T-cell (primary cell): ENCODE results near the gene SCP2D1. TPM values are rescaled to one million over a fixed set of nuclear protein-coding genes. Genes with fewer than 3 reads are reported as not detected.

Experiments
- ATAC-seq, 4 experiments: fragments of 200-7000 bp in 3 of 4; fragments of 150-1000 bp in 1 of 4; cut with Tn5 transposase; replicated peaks in 1 of 4; 1 replicate in 3 of 4; 2 replicates in 1 of 4; pipeline ENCODE4 v1.10.0; 2021; ENCODE audit warnings: moderate library complexity in 3 of 4, mild to moderate bottlenecking in 2 of 4, moderate number of reproducible peaks in 1 of 4
- CTCF ChIA-PET, 2 donors: fragments of 300-600 bp; sonication (Branson Sonifier 250); formaldehyde crosslinking; loops; one replicate each; lab custom pipeline; 2022; ENCODE audit warnings: antibody characterized with exemption in 2 of 2; lab: Charles Lee
- POLR2A ChIA-PET, 2 donors: fragments of 300-600 bp; sonication (Branson Sonifier 250); formaldehyde crosslinking; loops; one replicate each; lab custom pipeline; 2022; ENCODE audit warnings: antibody characterized with exemption in 2 of 2; lab: Charles Lee
- DNase-seq, 35 experiments: peaks; one replicate each; pipeline versions ENCODE4 v3.0.0 to v3.0.0-alpha.2; 2013 to 2023
- H3K27ac ChIP-seq: one replicate; pipeline ENCODE4 v1.5.1; 2013; ENCODE audit warnings: low read length
- H3K27me3 ChIP-seq, 2 experiments: replicated peaks in 1 of 2; 1 replicate in 1 of 2; 2 replicates in 1 of 2; pipeline versions ENCODE4 v1.6.1 to v1.7.0; 2013; ENCODE audit warnings: low read length in 1 of 2, mixed read lengths in 1 of 2; ENCODE audit not compliant: control insufficient read depth in 2 of 2, insufficient read depth in 2 of 2; ENCODE audit errors: extremely low read depth in 1 of 2
- H3K36me3 ChIP-seq, 2 donors: 1 replicate in 1 of 2; 2 replicates in 1 of 2; pipeline versions ENCODE4 v1.6.1 to v1.7.0; 2013; ENCODE audit warnings: low read length in 1 of 2; ENCODE audit not compliant: control insufficient read depth in 2 of 2, insufficient read depth in 1 of 2; ENCODE audit errors: extremely low read depth in 1 of 2
- H3K4me1 ChIP-seq, 2 experiments: 1 replicate in 1 of 2; 2 replicates in 1 of 2; pipeline versions ENCODE4 v1.6.1 to v1.7.0; 2013; ENCODE audit warnings: low read length in 2 of 2, mixed read lengths in 1 of 2; ENCODE audit not compliant: insufficient read depth in 2 of 2, control insufficient read depth in 1 of 2; ENCODE audit errors: extremely low read depth in 1 of 2
- H3K4me3 ChIP-seq, 2 donors: 1 replicate in 1 of 2; 2 replicates in 1 of 2; pipeline versions ENCODE4 v1.5.1 to v1.7.0; 2013; ENCODE audit warnings: mild to moderate bottlenecking in 2 of 2, low read length in 1 of 2, moderate library complexity in 1 of 2; ENCODE audit not compliant: control insufficient read depth in 1 of 2; ENCODE audit errors: extremely low read depth in 1 of 2
- H3K9me3 ChIP-seq: 2 replicates; pipeline ENCODE4 v1.7.0; 2013
- H3K27ac Mint-ChIP-seq, 2 donors: one replicate each; pipeline ENCODE4 v1.8.0; 2020 to 2021; ENCODE audit warnings: mild to moderate bottlenecking in 2 of 2, mixed read lengths in 2 of 2
- H3K27me3 Mint-ChIP-seq, 2 donors: one replicate each; pipeline ENCODE4 v1.8.0; 2021 to 2022; ENCODE audit warnings: mixed read lengths in 2 of 2
- H3K36me3 Mint-ChIP-seq: one replicate; pipeline ENCODE4 v1.8.0; 2021; ENCODE audit warnings: mixed read lengths
- H3K4me1 Mint-ChIP-seq, 3 donors: one replicate each; pipeline ENCODE4 v1.8.0; 2020 to 2022; ENCODE audit warnings: mixed read lengths in 3 of 3, mild to moderate bottlenecking in 1 of 3
- H3K4me3 Mint-ChIP-seq, 3 donors: one replicate each; pipeline ENCODE4 v1.8.0; 2020 to 2022; ENCODE audit warnings: mild to moderate bottlenecking in 3 of 3, mixed read lengths in 3 of 3, moderate library complexity in 3 of 3
- H3K9me3 Mint-ChIP-seq, 3 donors: one replicate each; pipeline ENCODE4 v1.8.0; 2020 to 2022; ENCODE audit warnings: mixed read lengths in 3 of 3
- WGBS: methylation state at CpG from one replicate; pipeline ENCODE4 v1.1.5; 2013; ENCODE audit warnings: missing lambda C conversion rate; ENCODE audit not compliant: insufficient coverage; 5-methylcytosine and 5-hydroxymethylcytosine counted together
- total RNA-seq, 35 experiments: library from RNA in 6 of 35; stranded (reverse) in 6 of 35; fragments of 120-200 nt in 1 of 35; gene quantifications; one replicate each; pipeline versions ENCODE4 v1.2.1 to v1.2.4 and lab custom pipeline; 2013 to 2026

The SCP2D1 gene
- total RNA-seq (not detected), total RNA-seq (lab: John Stamatoyannopoulos, UW) (0 reads per million in 29 experiments)
- not detected for total RNA-seq (2013)

GRCh38 chr20:18813483-18813882 lies at the start of gene SCP2D1:
Gene SCP2D1, plus strand, starts transcription at chr20:18813783. Its CDS starts 33 bp downstream, at chr20:18813816.
- no peak within 1 kb of the TSS for H3K27ac ChIP-seq
- WGBS, result 22% methylated on average over 1 of the region's 3 CpGs
- Mint-ChIP-seq H3K4me1 (no peaks in the 10 kb centered on the region), H3K27me3 (peaks cover 0 to 10% of the 10 kb centered on the region in 2 donors), H3K4me3 (no peak within 1 kb of the TSS), H3K27ac (no peak within 1 kb of the TSS), H3K9me3 (no peaks in the 10 kb centered on the region), H3K36me3 (no peaks in the 10 kb centered on the region)
- no peak within 1 kb of the TSS for H3K4me3 ChIP-seq
- H3K36me3 ChIP-seq, result no peaks in the 10 kb centered on the region
- peaks cover 0 to 4% of the 10 kb centered on the region in 2 experiments for H3K27me3 ChIP-seq
- no peaks in the 10 kb centered on the region for H3K9me3 ChIP-seq
- no peaks in the 10 kb centered on the region for H3K4me1 ChIP-seq
- no peak for ATAC-seq
- CTCF ChIA-PET, result no interaction called here
- POLR2A ChIA-PET, result no interaction called here
- no peak for DNase-seq

- H3K9me3 ChIP-seq, result no peaks in the 10 kb centered on the region
- ChIA-PET POLR2A (no interaction called here), CTCF (no interaction called here)
- ATAC-seq (no peak), DNase-seq (no peak)
- no peak overlapping the region for H3K4me3 ChIP-seq
- WGBS, result 56% methylated on average over 4 of the region's 5 CpGs
- Mint-ChIP-seq H3K27ac (no peak overlapping the region), H3K36me3 (peaks cover 19% of the 10 kb centered on the region), H3K9me3 (no peaks in the 10 kb centered on the region), H3K4me1 (no peaks in the 10 kb centered on the region), H3K4me3 (no peak overlapping the region), H3K27me3 (peaks cover 6 to 7% of the 10 kb centered on the region in 2 donors)
- H3K4me1 ChIP-seq, result no peaks in the 10 kb centered on the region
- H3K27me3 ChIP-seq, result no peaks in the 10 kb centered on the region
- H3K36me3 ChIP-seq, result peaks cover 0 to 4% of the 10 kb centered on the region in 2 donors
- H3K27ac ChIP-seq, result no peak overlapping the region
Observed at GRCh38 chr20:18767676-18768075, 45.9 kb upstream of the SCP2D1 start.

GRCh38 chr20:18773566-18773965 lies 40.0 kb upstream of the SCP2D1 start:
- H3K4me1 ChIP-seq, result no peaks in the 10 kb centered on the region
- no CpG with 5 or more reads among the region's 1 CpG for WGBS
- ChIA-PET POLR2A (no interaction called here), CTCF (no interaction called here)
- no peak overlapping the region for H3K27ac ChIP-seq
- no peaks in the 10 kb centered on the region for H3K36me3 ChIP-seq
- ATAC-seq (no peak), DNase-seq (no peak)
- Mint-ChIP-seq H3K27me3 (peaks cover 12 to 13% of the 10 kb centered on the region in 2 donors), H3K9me3 (no peaks in the 10 kb centered on the region), H3K27ac (no peak overlapping the region), H3K4me3 (no peak overlapping the region), H3K36me3 (no peaks in the 10 kb centered on the region), H3K4me1 (no peaks in the 10 kb centered on the region)
- no peaks in the 10 kb centered on the region for H3K9me3 ChIP-seq
- peaks cover 0 to 15% of the 10 kb centered on the region in 2 experiments for H3K27me3 ChIP-seq
- no peak overlapping the region for H3K4me3 ChIP-seq

GRCh38 chr20:18774207-18774606 lies 39.4 kb upstream of the SCP2D1 start:
- Histone ChIP-seq H3K4me3 (no peak overlapping the region), H3K27ac (no peak overlapping the region), H3K36me3 (no peaks in the 10 kb centered on the region), H3K27me3 (peaks cover 0 to 20% of the 10 kb centered on the region in 2 experiments), H3K9me3 (no peaks in the 10 kb centered on the region), H3K4me1 (no peaks in the 10 kb centered on the region)
- Mint-ChIP-seq H3K9me3 (no peaks in the 10 kb centered on the region), H3K27ac (no peak overlapping the region), H3K4me1 (no peaks in the 10 kb centered on the region), H3K27me3 (peaks cover 12 to 13% of the 10 kb centered on the region in 2 donors), H3K4me3 (no peak overlapping the region), H3K36me3 (no peaks in the 10 kb centered on the region)
- ATAC-seq (no peak), DNase-seq (no peak)
- 40% methylated on average over 1 of the region's 2 CpGs for WGBS
- CTCF ChIA-PET, result no interaction called here
- POLR2A ChIA-PET, result no interaction called here

- Mint-ChIP-seq H3K36me3 (no peaks in the 10 kb centered on the region), H3K27me3 (peaks cover 12 to 13% of the 10 kb centered on the region in 2 donors), H3K27ac (no peak overlapping the region), H3K4me1 (no peaks in the 10 kb centered on the region), H3K9me3 (no peaks in the 10 kb centered on the region), H3K4me3 (no peak overlapping the region)
- DNase-seq (no peak), ATAC-seq (no peak)
- H3K27ac ChIP-seq, result no peak overlapping the region
- no peak overlapping the region for H3K4me3 ChIP-seq
- ChIA-PET CTCF (no interaction called here), POLR2A (no interaction called here)
- 95% methylated on average over 4 of the region's 5 CpGs for WGBS
- no peaks in the 10 kb centered on the region for H3K9me3 ChIP-seq
- H3K36me3 ChIP-seq, result no peaks in the 10 kb centered on the region
- peaks cover 0 to 20% of the 10 kb centered on the region in 2 experiments for H3K27me3 ChIP-seq
- no peaks in the 10 kb centered on the region for H3K4me1 ChIP-seq
Observed at GRCh38 chr20:18775633-18776032, 38.0 kb upstream of the SCP2D1 start.

DNA sequence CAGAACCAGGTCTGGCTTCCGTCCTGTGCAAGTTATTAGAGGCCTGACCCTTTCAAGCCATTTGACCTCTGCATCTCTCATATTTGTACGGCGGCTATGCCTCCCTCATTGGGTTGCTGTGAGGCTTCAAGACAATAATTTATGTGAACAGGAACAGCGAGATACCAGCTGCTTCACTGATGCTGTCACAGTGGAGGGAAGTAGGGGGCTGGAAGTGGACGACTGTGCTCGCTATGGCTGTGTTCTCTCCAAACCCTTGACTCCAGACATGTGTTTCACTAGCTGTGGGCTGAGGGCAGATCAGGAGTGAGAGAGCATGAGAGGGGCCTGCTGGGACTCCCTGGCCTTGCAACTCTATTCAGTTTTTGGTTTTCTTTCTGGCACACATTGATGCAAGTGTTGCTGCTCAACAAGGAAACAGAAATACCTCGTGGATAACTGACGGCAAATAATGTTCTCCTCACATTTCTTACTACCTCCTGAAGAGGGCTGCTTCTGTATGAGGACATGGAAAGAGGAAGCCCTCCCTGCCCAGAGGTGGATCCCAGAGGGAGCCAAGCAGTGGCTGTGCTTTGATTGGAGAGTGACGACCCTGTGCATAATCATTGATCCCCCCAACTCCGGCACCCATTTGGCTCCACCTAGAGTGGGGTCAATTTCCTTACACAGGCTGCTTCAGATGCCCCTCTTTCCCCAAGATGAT lies 34.7 kb upstream of the SCP2D1 start:
- Mint-ChIP-seq H3K27ac (no peak overlapping the region), H3K27me3 (peaks cover 2 to 15% of the 10 kb centered on the region in 2 donors), H3K36me3 (no peaks in the 10 kb centered on the region), H3K4me1 (no peaks in the 10 kb centered on the region), H3K4me3 (no peak overlapping the region), H3K9me3 (no peaks in the 10 kb centered on the region)
- ATAC-seq (no peak), DNase-seq (no peak)
- Histone ChIP-seq H3K27ac (no peak overlapping the region), H3K4me3 (no peak overlapping the region), H3K36me3 (no peaks in the 10 kb centered on the region), H3K4me1 (no peaks in the 10 kb centered on the region), H3K9me3 (no peaks in the 10 kb centered on the region), H3K27me3 (peaks cover 0 to 20% of the 10 kb centered on the region in 2 experiments)
- 43% methylated on average over 2 of the region's 10 CpGs for WGBS
- ChIA-PET CTCF (no interaction called here), POLR2A (no interaction called here)
